NCI-H2196 (cell line): ENCODE data around the gene TICRR.

Experiments
- DNase-seq: peaks from one replicate; lab custom pipeline; 2025; ENCODE audit not compliant: unreplicated experiment; lab: John Stamatoyannopoulos, UW

TICRR gene

GRCh38 chr15:89652131-89652530, 76.9 kb downstream of the TICRR start:
- no peak for DNase-seq

- DNase-seq, result no peak
These were observed 77.4 kb downstream of the TICRR start for GRCh38 chr15:89652666-89653065.

GRCh38 chr15:89653578-89653977, 78.3 kb downstream of the TICRR start:
- no peak for DNase-seq

GRCh38 chr15:89654301-89654761, 79.1 kb downstream of the TICRR start:
- DNase-seq, result no peak

- DNase-seq, result peak; percentile 33
These were observed 79.9 kb downstream of the TICRR start, which contains the start of gene KIF7 for GRCh38 chr15:89654847-89655805. Gene KIF7 (minus strand): TSS chr15:89655467. CDS start chr15:89652930, 2,537 bp downstream.

GRCh38 chr15:89656116-89656815, 81.0 kb downstream of the TICRR start:
- DNase-seq, result no peak

GRCh38 chr15:89657686-89658200, 82.5 kb downstream of the TICRR start:
- no peak for DNase-seq

GRCh38 chr15:89659295-89659694, 84.0 kb downstream of the TICRR start:
- DNase-seq, result no peak

GRCh38 chr15:89660556-89660955, 85.3 kb downstream of the TICRR start:
- DNase-seq, result no peak

GRCh38 chr15:89662893-89663626, 87.8 kb downstream of the TICRR start:
- no peak for DNase-seq

GRCh38 chr15:89664441-89665350, 89.4 kb downstream of the TICRR start:
- no peak for DNase-seq

GRCh38 chr15:89665449-89666181, 90.3 kb downstream of the TICRR start:
- DNase-seq, result no peak

- DNase-seq, result no peak
These were observed 91.1 kb downstream of the TICRR start for GRCh38 chr15:89666184-89666857.

GRCh38 chr15:89666858-89667705, 91.8 kb downstream of the TICRR start:
- no peak for DNase-seq

GRCh38 chr15:89667706-89667960, 92.4 kb downstream of the TICRR start:
- DNase-seq, result no peak

GRCh38 chr15:89668171-89668570, 92.9 kb downstream of the TICRR start:
- DNase-seq, result no peak

- DNase-seq, result no peak
These were observed 94.1 kb downstream of the TICRR start for GRCh38 chr15:89669309-89669865.

- DNase-seq, result no peak
These were observed 94.7 kb downstream of the TICRR start for GRCh38 chr15:89669941-89670340.
